ENCODE results near the gene RAD51B. TPM values are rescaled to one million over a fixed set of nuclear protein-coding genes. Genes with fewer than 3 reads are reported as not detected.
"Not testable (repeated sequence)": the region's sequence is repeated elsewhere in the genome, so short reads cannot be mapped to it uniquely, and the experiment has no call there.

The RAD51B gene
- total and polyA plus RNA-seq, 8 donors, result 1.8 to 30.7 (median 15.3) TPM

GRCh38 chr14:68661226-68662225 is 841.9 kb downstream of the RAD51B start:
- no peak for TF ChIP-seq POLR2AphosphoS5 (IDR thresholded peaks at IDR 0.05)
- no peak for TF ChIP-seq CTCF (IDR thresholded peaks at IDR 0.05)
- TF ChIP-seq POLR2A (IDR thresholded peaks at IDR 0.05), result no peak
- TF ChIP-seq EP300 (IDR thresholded peaks at IDR 0.05), result no peak
- Histone ChIP-seq H3K36me3 (no peaks in the 10 kb centered on the region), H3K9me3 (no peaks in the 10 kb centered on the region), H3K27ac (peak overlapping the region in 2 of 5 donors; percentile 76 to 77), H3K4me3 (no peak overlapping the region), H3K4me1 (peaks cover 19 to 69% (median 35%) of the 10 kb centered on the region in 4 donors), H3K27me3 (no peaks in the 10 kb centered on the region)
- WGBS, 5 donors, result 84 to 93% (median 89%) methylated on average over 14 of the region's 14 CpGs
- no peak for DNase-seq
- intact Hi-C loops (cut with DNase I; ENCODE audit: low total_unique reads), result no loop called here

GRCh38 chr14:68662392-68662791 is 842.8 kb downstream of the RAD51B start:
- no peaks in the 10 kb centered on the region for H3K9me3 ChIP-seq
- H3K36me3 ChIP-seq, result no peaks in the 10 kb centered on the region
- WGBS, 5 donors, result 62 to 83% (median 79%) methylated on average over 3 of the region's 3 CpGs
- H3K4me3 ChIP-seq, result no peak overlapping the region
- TF ChIP-seq CTCF (IDR thresholded peaks at IDR 0.05) (no peak), EP300 (IDR thresholded peaks at IDR 0.05) (no peak), POLR2A (IDR thresholded peaks at IDR 0.05) (no peak), POLR2AphosphoS5 (IDR thresholded peaks at IDR 0.05) (no peak)
- DNase-seq, result no peak
- intact Hi-C loops (cut with DNase I; ENCODE audit: low total_unique reads), result no loop called here
- H3K27me3 ChIP-seq, result no peaks in the 10 kb centered on the region
- peak overlapping the region in 3 of 5 donors; percentile 75 to 77 (median 76) for H3K27ac ChIP-seq
- H3K4me1 ChIP-seq, result peaks cover 28 to 76% (median 44%) of the 10 kb centered on the region in 4 donors

- WGBS, 5 donors, result 80 to 91% (median 82%) methylated on average over 5 to 6 of the region's 6 CpGs
- Histone ChIP-seq H3K27ac (peak overlapping the region; percentile 19 to 77 (median 75)), H3K4me1 (peaks cover 32 to 76% (median 48%) of the 10 kb centered on the region in 4 donors), H3K4me3 (peak overlapping the region in 1 of 4 donors; percentile 14)
- H3K9me3 ChIP-seq; H3K36me3 ChIP-seq; DNase-seq; H3K27me3 ChIP-seq; intact Hi-C loops (cut with DNase I; ENCODE audit: low total_unique reads): not testable (repeated sequence)
Measured at GRCh38 chr14:68662826-68663225, 843.2 kb downstream of the RAD51B start.

- Histone ChIP-seq H3K9me3 (no peaks in the 10 kb centered on the region), H3K4me1 (peaks cover 38 to 76% (median 53%) of the 10 kb centered on the region in 4 donors), H3K27ac (peak overlapping the region; percentile 19 to 77 (median 75)), H3K27me3 (no peaks in the 10 kb centered on the region), H3K4me3 (peak overlapping the region in 1 of 4 donors; percentile 14), H3K36me3 (no peaks in the 10 kb centered on the region)
- no peak for DNase-seq
- WGBS, 5 donors, result 76 to 84% (median 80%) methylated on average over 9 of the region's 9 CpGs
- TF ChIP-seq POLR2AphosphoS5 (IDR thresholded peaks at IDR 0.05), result peak in 1 of 3 donors; percentile 66
- no peak for TF ChIP-seq CTCF (IDR thresholded peaks at IDR 0.05)
- no peak for TF ChIP-seq POLR2A (IDR thresholded peaks at IDR 0.05)
- intact Hi-C loops (cut with DNase I; ENCODE audit: low total_unique reads), result no loop called here
Measured at GRCh38 chr14:68663385-68664076, 844.0 kb downstream of the RAD51B start.
